K562 (cell line): ENCODE results near the gene LRRC39. TPM values are rescaled to one million over a fixed set of nuclear protein-coding genes. Genes with fewer than 3 reads are reported as not detected.

Source experiments
- CBFA2T3 ChIP-seq: fragments of 450-650 bp; IDR thresholded peaks from 2 replicates; pipeline ENCODE4 v1.6.1; 2017
- DACH1 ChIP-seq: fragments of 450-650 bp; IDR thresholded peaks from 2 replicates; pipeline ENCODE4 v1.6.1; 2018; ENCODE audit not compliant: partially characterized antibody
- ELF1 ChIP-seq: fragments of 200-800 bp; sonication (Bioruptor generic); IDR thresholded peaks from 2 replicates; pipeline ENCODE4 v1.6.1; 2016; ENCODE audit warnings: missing genetic modification characterization, missing compliant biosample characterization
- FOXM1 ChIP-seq, 2 experiments: fragments of 450-650 bp in 1 of 2; sonication (generic) in 1 of 2; formaldehyde crosslinking in 1 of 2; IDR thresholded peaks; 2 replicates each; pipeline versions ENCODE4 v1.6.1 to v1.9.0; 2017 to 2022; ENCODE audit warnings: low read depth in 2 of 2, mild to moderate bottlenecking in 2 of 2, missing genetic modification reagents in 1 of 2, moderate library complexity in 1 of 2
- KAT8 ChIP-seq: fragments of 450-650 bp; IDR thresholded peaks from 2 replicates; pipeline ENCODE4 v1.6.1; 2016; ENCODE audit warnings: low read depth, mild to moderate bottlenecking
- MAX ChIP-seq: sonication (generic); formaldehyde crosslinking; IDR thresholded peaks from 2 replicates; pipeline ENCODE4 v1.9.0; 2022; ENCODE audit warnings: mild to moderate bottlenecking, missing genetic modification reagents
- RFX1 ChIP-seq: fragments of 450-650 bp; IDR thresholded peaks from 2 replicates; pipeline ENCODE4 v1.6.1; 2016; ENCODE audit warnings: mild to moderate bottlenecking, moderate library complexity
- STAT5B ChIP-seq: fragments of 250-450 bp; sonication (Bioruptor Pico); IDR thresholded peaks from 2 replicates; pipeline ENCODE4 v1.8.0; 2021; ENCODE audit warnings: mild to moderate bottlenecking, inconsistent platforms
- TCF15 ChIP-seq: fragments of 250-450 bp; sonication (Bioruptor Pico); IDR thresholded peaks from 2 replicates; pipeline ENCODE4 v1.8.0; 2022; ENCODE audit warnings: moderate library complexity, mild to moderate bottlenecking, inconsistent platforms
- TEAD4 ChIP-seq, 2 experiments: sonication (generic) in 1 of 2; formaldehyde crosslinking in 1 of 2; IDR thresholded peaks; 2 replicates each; pipeline versions ENCODE4 v1.6.1 to v1.8.0; 2012 to 2022; ENCODE audit warnings: borderline replicate concordance in 1 of 2, inconsistent platforms in 1 of 2, low read length in 1 of 2, mild to moderate bottlenecking in 1 of 2, missing genetic modification reagents in 1 of 2
- TRIM28 ChIP-seq: fragments of 450-650 bp; IDR thresholded peaks from 2 replicates; pipeline ENCODE4 v1.6.1; 2017
- ZNF253 ChIP-seq: fragments of 250-450 bp; sonication (Bioruptor Pico); conservative IDR thresholded peaks from 2 replicates; pipeline ENCODE4 v1.6.1; 2021; ENCODE audit warnings: mild to moderate bottlenecking
- ZNF316 ChIP-seq: fragments of 450-650 bp; IDR thresholded peaks from 2 replicates; pipeline ENCODE4 v1.6.1; 2016
- ZNF79 ChIP-seq: fragments of 250-450 bp; sonication (Bioruptor Pico); IDR thresholded peaks from 2 replicates; pipeline ENCODE4 v1.4.0; 2020; ENCODE audit warnings: low read depth, mild to moderate bottlenecking, moderate library complexity
- ZSCAN29 ChIP-seq: fragments of 450-650 bp; IDR thresholded peaks from 2 replicates; pipeline ENCODE4 v1.6.1; 2017
- polyA plus RNA-seq, 8 experiments: library from polyadenylated mRNA; depleted of rRNA in 4 of 8; stranded (reverse) in 5 of 8; unstranded in 3 of 8; fragments of >200 nt; fragmentation: Nextera tagmentation in 2 of 8; fragmentation: Illumina TruSeq in 1 of 8; extraction: Ambion mirVana in 2 of 8; extraction: Trizol in 1 of 8; gene quantifications; 2 replicates each; pipeline versions ENCODE4 v1.2.1 to v1.2.3, GENCODE V29; 2011 to 2014; ENCODE audit warnings: inconsistent platforms in 1 of 8, missing spikeins in 1 of 8
- small RNA-seq: library from RNA; depleted of rRNA; stranded (forward); fragments of <200 nt; gene quantifications from one replicate; pipeline ENCODE3, GENCODE V24; 2014
- total RNA-seq, 7 experiments: library from RNA; depleted of rRNA in 6 of 7; stranded (reverse); fragments of >200 nt in 6 of 7; fragmentation: Illumina TruSeq in 2 of 7; extraction: Trizol in 2 of 7; gene quantifications; 2 replicates each; pipeline versions ENCODE4 v1.2.1 to v1.2.3, GENCODE V29; 2011 to 2021; ENCODE audit warnings: low replicate concordance in 1 of 7

LRRC39 gene
- total and polyA plus RNA-seq, 9 of the 15 experiments (the other 6 are each of a cell fraction or from before 2014, with no cell fraction given), result 1.00 to 3.1 (median 1.3) TPM

GRCh38 chr1:100100202-100100601 is 77.9 kb downstream of the LRRC39 start (continued):
- TF ChIP-seq ZNF79 (CRISPR knock-in tag) (no peak), FOXM1 (IDR thresholded peaks at IDR 0.05; ENCODE audit: low read depth) (no peak), FOXM1 (CRISPR knock-in tag; IDR thresholded peaks at IDR 0.05; ENCODE audit: low read depth) (no peak), CBFA2T3 (peak; percentile 62), ZNF316 (no peak), TEAD4 (IDR thresholded peaks at IDR 0.05; ENCODE audit: low read length) (peak; percentile 62), TEAD4 (CRISPR knock-in tag; IDR thresholded peaks at IDR 0.05; ENCODE audit: borderline replicate concordance) (no peak), ZSCAN29 (no peak), TRIM28 (no peak), ELF1 (no peak), STAT5B (no peak), KAT8 (no peak), ZNF253 (no peak), TCF15 (CRISPR knock-in tag) (no peak), RFX1 (no peak), DACH1 (no peak), MAX (CRISPR knock-in tag) (no peak)

Small RNAs within 50 kb of the gene (small RNA-seq; reads per million reads assigned to genes)
- not detected for gene AC093019.1
- not detected for gene RPL23AP90

Other genes with a start within 250 kb of the LRRC39 start
- gene SLC35A3, start 208.3 kb downstream of the LRRC39 start, total RNA-seq (2014; rRNA removed), result 10.6 and 20.2 TPM in 2 replicates
- 20.5 and 24.1 TPM in 2 replicates for gene SLC35A3, start 208.3 kb downstream of the LRRC39 start, total RNA-seq (2014; rRNA removed; fragmentation: Illumina TruSeq; extraction: Trizol)
- 14.6 and 16.1 TPM in 2 replicates for gene SLC35A3, start 208.3 kb downstream of the LRRC39 start, total RNA-seq (2015; rRNA removed; fragmentation: Illumina TruSeq; extraction: Trizol)
- 12.9 and 13.2 TPM in 2 replicates for gene SLC35A3, start 208.3 kb downstream of the LRRC39 start, total RNA-seq (2021)
- 13.3 and 21.7 TPM in 2 replicates for gene SLC35A3, start 208.3 kb downstream of the LRRC39 start, polyA plus RNA-seq (2011; rRNA removed)
- gene SLC35A3, start 208.3 kb downstream of the LRRC39 start, polyA plus RNA-seq (2014; fragmentation: Illumina TruSeq; extraction: Trizol), result 8.8 and 10.9 TPM in 2 replicates
- 1 to 10 TPM; 3.5 to 3.7 TPM for gene SLC35A3, start 208.3 kb downstream of the LRRC39 start, polyA plus RNA-seq (2014; fragmentation: Nextera tagmentation; extraction: Ambion mirVana)
- gene SLC35A3, start 208.3 kb downstream of the LRRC39 start, polyA plus RNA-seq (2014; rRNA removed), result 11.7 and 14.0 TPM in 2 replicates
- 14.8 and 15.4 TPM in 2 replicates for gene SASS6, start 45.3 kb downstream of the LRRC39 start, total RNA-seq (2014; rRNA removed)
- gene SASS6, start 45.3 kb downstream of the LRRC39 start, total RNA-seq (2014; rRNA removed; fragmentation: Illumina TruSeq; extraction: Trizol), result 34.1 and 38.3 TPM in 2 replicates
- 28.8 and 32.9 TPM in 2 replicates for gene SASS6, start 45.3 kb downstream of the LRRC39 start, total RNA-seq (2015; rRNA removed; fragmentation: Illumina TruSeq; extraction: Trizol)
- 18.0 and 18.7 TPM in 2 replicates for gene SASS6, start 45.3 kb downstream of the LRRC39 start, total RNA-seq (2021)
- gene SASS6, start 45.3 kb downstream of the LRRC39 start, polyA plus RNA-seq (2011; rRNA removed), result 8.4 and 11.6 TPM in 2 replicates
- gene SASS6, start 45.3 kb downstream of the LRRC39 start, polyA plus RNA-seq (2014; fragmentation: Illumina TruSeq; extraction: Trizol), result 22.4 and 29.2 TPM in 2 replicates
- gene SASS6, start 45.3 kb downstream of the LRRC39 start, polyA plus RNA-seq (2014; fragmentation: Nextera tagmentation; extraction: Ambion mirVana), result 10 to 100 TPM; 14.7 to 16.4 TPM
- 14.9 and 18.5 TPM in 2 replicates for gene SASS6, start 45.3 kb downstream of the LRRC39 start, polyA plus RNA-seq (2014; rRNA removed)
- gene TRMT13, start 45.1 kb downstream of the LRRC39 start, total RNA-seq (2014; rRNA removed), result 22.0 and 24.2 TPM in 2 replicates
- 30.9 and 32.3 TPM in 2 replicates for gene TRMT13, start 45.1 kb downstream of the LRRC39 start, total RNA-seq (2014; rRNA removed; fragmentation: Illumina TruSeq; extraction: Trizol)
- 26.8 and 28.9 TPM in 2 replicates for gene TRMT13, start 45.1 kb downstream of the LRRC39 start, total RNA-seq (2015; rRNA removed; fragmentation: Illumina TruSeq; extraction: Trizol)
- gene TRMT13, start 45.1 kb downstream of the LRRC39 start, total RNA-seq (2021), result 18.7 and 22.3 TPM in 2 replicates
- 26.8 and 33.0 TPM in 2 replicates for gene TRMT13, start 45.1 kb downstream of the LRRC39 start, polyA plus RNA-seq (2011; rRNA removed)
- 26.3 and 31.1 TPM in 2 replicates for gene TRMT13, start 45.1 kb downstream of the LRRC39 start, polyA plus RNA-seq (2014; fragmentation: Illumina TruSeq; extraction: Trizol)
- gene TRMT13, start 45.1 kb downstream of the LRRC39 start, polyA plus RNA-seq (2014; fragmentation: Nextera tagmentation; extraction: Ambion mirVana), result 10 to 100 TPM; 24.2 to 24.3 TPM
- gene TRMT13, start 45.1 kb downstream of the LRRC39 start, polyA plus RNA-seq (2014; rRNA removed), result 25.6 and 30.3 TPM in 2 replicates
- gene DBT, start 71.6 kb upstream of the LRRC39 start, total RNA-seq (2014; rRNA removed), result 3.1 and 3.6 TPM in 2 replicates
- gene DBT, start 71.6 kb upstream of the LRRC39 start, total RNA-seq (2014; rRNA removed; fragmentation: Illumina TruSeq; extraction: Trizol), result 13.5 and 17.5 TPM in 2 replicates
- 7.0 and 7.3 TPM in 2 replicates for gene DBT, start 71.6 kb upstream of the LRRC39 start, total RNA-seq (2015; rRNA removed; fragmentation: Illumina TruSeq; extraction: Trizol)
- 9.1 and 9.5 TPM in 2 replicates for gene DBT, start 71.6 kb upstream of the LRRC39 start, total RNA-seq (2021)
- gene DBT, start 71.6 kb upstream of the LRRC39 start, polyA plus RNA-seq (2011; rRNA removed), result 10.9 and 12.1 TPM in 2 replicates
- 6.1 and 7.7 TPM in 2 replicates for gene DBT, start 71.6 kb upstream of the LRRC39 start, polyA plus RNA-seq (2014; fragmentation: Illumina TruSeq; extraction: Trizol)
- 1 to 10 TPM; 2.7 to 3.3 TPM for gene DBT, start 71.6 kb upstream of the LRRC39 start, polyA plus RNA-seq (2014; fragmentation: Nextera tagmentation; extraction: Ambion mirVana)
- gene DBT, start 71.6 kb upstream of the LRRC39 start, polyA plus RNA-seq (2014; rRNA removed), result 4.1 and 5.0 TPM in 2 replicates
- 45.8 and 47.8 TPM in 2 replicates for gene RTCA, start 88.0 kb upstream of the LRRC39 start, total RNA-seq (2014; rRNA removed)
- 40.6 and 48.1 TPM in 2 replicates for gene RTCA, start 88.0 kb upstream of the LRRC39 start, total RNA-seq (2014; rRNA removed; fragmentation: Illumina TruSeq; extraction: Trizol)
- 38.5 and 43.3 TPM in 2 replicates for gene RTCA, start 88.0 kb upstream of the LRRC39 start, total RNA-seq (2015; rRNA removed; fragmentation: Illumina TruSeq; extraction: Trizol)
- gene RTCA, start 88.0 kb upstream of the LRRC39 start, total RNA-seq (2021), result 43.2 and 44.3 TPM in 2 replicates
- 46.6 and 57.2 TPM in 2 replicates for gene RTCA, start 88.0 kb upstream of the LRRC39 start, polyA plus RNA-seq (2011; rRNA removed)
- gene RTCA, start 88.0 kb upstream of the LRRC39 start, polyA plus RNA-seq (2014; fragmentation: Illumina TruSeq; extraction: Trizol), result 33.2 and 37.5 TPM in 2 replicates
- gene RTCA, start 88.0 kb upstream of the LRRC39 start, polyA plus RNA-seq (2014; fragmentation: Nextera tagmentation; extraction: Ambion mirVana), result 10 to 100 TPM; 11.6 to 13.1 TPM
- gene RTCA, start 88.0 kb upstream of the LRRC39 start, polyA plus RNA-seq (2014; rRNA removed), result 46.3 and 51.4 TPM in 2 replicates
- 20.7 and 23.6 TPM in 2 replicates for gene CDC14A, start 174.2 kb upstream of the LRRC39 start, total RNA-seq (2014; rRNA removed)
- 50.9 and 56.3 TPM in 2 replicates for gene CDC14A, start 174.2 kb upstream of the LRRC39 start, total RNA-seq (2014; rRNA removed; fragmentation: Illumina TruSeq; extraction: Trizol)
- 38.7 and 42.7 TPM in 2 replicates for gene CDC14A, start 174.2 kb upstream of the LRRC39 start, total RNA-seq (2015; rRNA removed; fragmentation: Illumina TruSeq; extraction: Trizol)
- 28.4 and 30.9 TPM in 2 replicates for gene CDC14A, start 174.2 kb upstream of the LRRC39 start, total RNA-seq (2021)
- gene CDC14A, start 174.2 kb upstream of the LRRC39 start, polyA plus RNA-seq (2011; rRNA removed), result 32.6 and 45.2 TPM in 2 replicates
- 58.3 and 74.3 TPM in 2 replicates for gene CDC14A, start 174.2 kb upstream of the LRRC39 start, polyA plus RNA-seq (2014; fragmentation: Illumina TruSeq; extraction: Trizol)
- 10 to 100 TPM; 17.0 to 33.4 TPM for gene CDC14A, start 174.2 kb upstream of the LRRC39 start, polyA plus RNA-seq (2014; fragmentation: Nextera tagmentation; extraction: Ambion mirVana)
- 24.5 and 25.7 TPM in 2 replicates for gene CDC14A, start 174.2 kb upstream of the LRRC39 start, polyA plus RNA-seq (2014; rRNA removed)